NCI-H510A treated with DMSO at 0.1 percent for 48 hours (cell line): ENCODE results near the gene FIBCD1.
"Not testable (repeated sequence)": the region's sequence is repeated elsewhere in the genome, so short reads cannot be mapped to it uniquely, and the experiment has no call there.

Source experiments
- DNase-seq: peaks from one replicate; lab custom pipeline; 2025; lab: John Stamatoyannopoulos, UW

FIBCD1 gene

DNA sequence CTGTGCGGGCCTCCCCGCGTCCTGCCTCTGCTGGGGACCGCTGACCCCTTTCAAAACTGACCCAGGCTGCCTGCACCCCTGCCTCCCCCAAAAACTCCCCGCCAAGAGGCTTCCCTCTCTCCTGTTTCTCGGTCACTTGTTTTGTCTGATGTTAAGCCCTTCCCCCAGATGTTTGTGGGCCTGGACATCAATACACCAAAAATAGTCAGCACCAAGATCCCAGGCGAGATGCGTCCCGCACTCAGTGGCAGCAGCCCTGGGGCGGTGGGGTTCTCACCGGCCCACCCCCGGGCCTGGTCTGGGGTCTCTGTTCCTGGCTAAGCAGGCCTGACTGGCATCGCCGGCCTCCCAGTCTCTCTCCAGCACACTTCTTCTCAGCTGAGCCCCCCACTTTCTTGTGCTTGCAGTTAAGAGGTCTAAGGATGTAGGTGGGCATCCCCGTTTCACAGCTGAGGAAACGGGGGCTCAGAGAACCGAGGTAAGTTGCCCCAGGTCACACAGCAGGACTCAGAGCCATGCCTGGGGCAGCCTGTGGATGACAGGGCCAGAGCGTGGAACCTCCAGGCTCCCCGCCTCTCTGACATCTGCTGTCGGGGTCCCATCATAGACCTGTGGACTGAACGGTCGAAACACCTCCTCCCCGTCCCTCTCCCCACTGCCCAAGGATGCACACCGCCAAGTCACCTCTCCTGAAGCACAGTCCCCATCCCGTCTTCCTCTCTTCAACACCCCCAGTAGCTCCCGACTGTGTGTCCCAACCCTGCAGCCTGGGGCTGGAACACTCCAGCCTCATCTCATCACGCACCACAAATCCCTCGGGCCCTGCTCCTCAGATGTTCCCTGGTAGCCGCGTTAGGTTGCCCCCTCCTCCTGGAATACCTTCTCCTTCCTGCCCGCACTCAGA, 16.8 kb downstream of the FIBCD1 start:
- DNase-seq, result no peak

DNA sequence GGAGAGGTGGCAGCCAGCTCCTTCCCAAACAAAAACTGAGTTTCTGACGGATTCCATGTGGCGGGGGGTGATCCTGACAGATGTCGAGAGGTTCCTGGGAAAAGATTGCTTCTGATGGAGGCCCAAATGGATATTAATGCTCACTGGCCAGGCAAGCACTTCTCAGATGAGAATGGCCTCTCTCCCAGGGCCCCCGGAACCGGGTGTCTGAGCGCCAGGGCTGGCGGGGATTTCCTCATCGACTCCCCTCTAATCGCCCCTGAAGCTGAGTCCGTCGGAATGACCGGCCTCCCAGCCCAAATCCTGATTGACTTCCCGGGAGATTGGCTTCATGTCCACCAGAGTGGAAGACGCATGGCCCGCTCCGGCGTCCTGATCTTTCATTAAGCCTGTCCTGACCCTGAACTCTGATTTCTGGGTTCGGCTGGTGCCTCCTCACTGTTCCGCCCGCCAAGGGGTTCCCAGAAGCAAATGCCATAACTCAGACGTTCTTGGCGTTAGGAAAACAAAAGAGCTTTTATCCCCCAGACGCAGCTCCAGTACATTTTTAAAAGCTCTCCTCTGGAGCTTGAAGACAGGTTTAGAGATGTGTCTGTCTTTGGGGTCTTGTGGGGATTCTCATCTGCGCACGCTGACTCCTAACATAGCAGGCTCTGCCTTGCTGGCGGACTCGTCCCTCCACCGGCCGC, 17.6 kb downstream of the FIBCD1 start:
- DNase-seq, result no peak

DNA sequence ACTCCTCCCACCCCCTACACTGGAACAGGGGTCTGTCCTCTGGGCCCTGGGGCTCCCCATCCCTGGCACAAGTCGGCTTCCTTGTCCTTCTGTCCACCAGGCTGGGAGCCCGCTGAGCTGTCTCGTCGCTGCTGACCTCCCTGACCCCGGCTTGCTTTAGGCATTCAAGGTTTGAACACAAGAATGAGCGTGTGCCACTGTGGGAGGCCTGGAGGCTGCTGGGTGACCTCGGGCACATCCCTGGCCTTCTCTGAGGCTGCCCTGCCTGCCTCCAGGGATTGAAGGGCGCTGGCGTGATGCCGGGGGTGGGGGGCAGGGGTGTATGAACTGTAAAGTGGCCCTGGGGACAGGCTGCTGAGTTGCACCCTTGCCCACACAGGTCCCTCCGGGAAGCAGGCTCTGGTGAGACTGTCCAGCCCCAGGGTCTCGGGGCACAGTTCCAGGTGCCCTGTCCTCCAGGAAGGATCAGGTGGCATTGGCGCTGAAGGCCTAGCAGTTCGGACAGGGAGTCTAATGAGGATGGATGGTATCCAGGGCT, 18.2 kb downstream of the FIBCD1 start:
- no peak for DNase-seq

DNA sequence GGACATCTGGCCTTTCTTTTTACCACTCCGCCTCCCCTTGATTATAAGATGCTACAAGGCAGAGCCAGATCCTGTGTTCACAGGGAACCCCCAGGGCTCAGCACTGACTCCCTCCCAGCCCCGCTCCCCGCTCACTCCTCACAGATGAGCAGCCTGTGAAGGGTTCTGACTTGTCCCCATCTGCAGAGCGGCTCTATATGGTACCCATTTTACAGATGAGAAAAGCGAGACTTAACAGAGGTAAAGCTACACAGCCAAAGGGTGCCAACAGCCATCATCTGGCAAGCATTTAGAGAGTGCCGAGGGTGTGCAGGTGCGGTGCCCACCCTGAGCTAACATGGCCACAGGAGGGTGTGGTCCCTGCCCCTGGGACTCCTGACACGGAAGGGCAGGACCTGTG, 18.8 kb downstream of the FIBCD1 start:
- no peak for DNase-seq

DNA sequence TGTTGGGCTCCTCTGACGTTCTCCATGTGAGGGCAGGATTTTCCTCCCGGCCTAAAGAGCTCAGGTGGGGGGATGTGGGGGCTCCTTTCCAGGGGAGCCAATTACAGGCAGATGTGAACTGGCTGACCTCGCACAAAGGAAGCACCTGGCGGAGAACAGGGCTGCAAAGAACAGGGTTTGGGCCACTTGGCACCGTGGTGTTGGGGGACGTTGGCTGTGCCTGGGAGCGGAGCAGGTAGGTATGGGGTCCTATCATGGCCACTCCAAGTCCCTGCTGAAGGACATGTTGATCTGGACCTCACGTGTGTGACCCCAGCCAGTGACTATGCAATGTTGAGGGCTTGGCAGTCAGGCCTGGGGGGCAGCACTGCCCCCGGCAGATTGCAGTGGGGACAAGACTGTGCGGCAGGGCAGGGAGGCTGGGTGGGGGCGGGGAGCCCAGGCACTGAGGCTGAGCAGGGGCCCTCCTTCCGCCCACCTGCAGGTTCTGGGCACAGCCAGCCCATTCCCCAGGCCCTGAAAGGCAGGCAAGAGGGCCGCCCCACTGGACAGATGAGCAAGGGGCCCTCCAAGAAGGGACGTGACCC, 19.4 kb downstream of the FIBCD1 start:
- DNase-seq, result no peak

DNA sequence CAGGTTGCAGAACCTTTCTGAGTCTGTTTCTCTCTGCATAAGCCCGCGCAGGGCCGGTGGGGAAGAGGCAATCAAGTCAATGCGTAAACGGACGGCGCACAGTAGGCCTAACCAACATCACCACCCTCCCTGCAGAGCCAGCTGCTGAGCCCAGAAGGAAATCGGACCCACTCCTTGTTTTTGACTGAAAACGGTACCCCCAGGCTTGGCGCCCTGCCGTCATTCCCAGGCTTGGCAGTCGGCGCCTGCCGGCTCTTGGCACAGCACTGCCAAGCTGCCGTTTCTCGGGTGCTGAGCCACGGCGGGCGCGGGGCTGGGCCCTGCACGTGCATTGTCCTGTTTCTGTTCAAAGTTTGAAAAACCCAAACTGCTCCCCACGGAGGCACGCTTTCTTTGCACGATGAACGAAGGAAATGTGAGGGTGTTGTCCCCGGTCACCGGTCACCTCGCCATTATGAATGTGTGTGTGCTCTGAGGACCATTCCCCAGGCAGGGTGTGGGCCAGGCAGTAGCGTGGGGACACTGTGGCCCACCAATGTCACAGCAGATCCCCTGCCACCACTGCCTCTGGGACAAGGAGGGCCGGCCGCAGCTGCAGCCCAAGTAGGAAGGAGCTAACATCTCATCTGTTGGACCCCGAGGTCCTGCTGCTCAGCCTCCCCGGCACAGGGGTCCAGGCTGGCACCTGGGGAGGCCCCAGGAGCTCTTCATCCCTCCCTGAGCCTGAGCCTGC, 20.1 kb downstream of the FIBCD1 start:
- DNase-seq, result no peak

DNA sequence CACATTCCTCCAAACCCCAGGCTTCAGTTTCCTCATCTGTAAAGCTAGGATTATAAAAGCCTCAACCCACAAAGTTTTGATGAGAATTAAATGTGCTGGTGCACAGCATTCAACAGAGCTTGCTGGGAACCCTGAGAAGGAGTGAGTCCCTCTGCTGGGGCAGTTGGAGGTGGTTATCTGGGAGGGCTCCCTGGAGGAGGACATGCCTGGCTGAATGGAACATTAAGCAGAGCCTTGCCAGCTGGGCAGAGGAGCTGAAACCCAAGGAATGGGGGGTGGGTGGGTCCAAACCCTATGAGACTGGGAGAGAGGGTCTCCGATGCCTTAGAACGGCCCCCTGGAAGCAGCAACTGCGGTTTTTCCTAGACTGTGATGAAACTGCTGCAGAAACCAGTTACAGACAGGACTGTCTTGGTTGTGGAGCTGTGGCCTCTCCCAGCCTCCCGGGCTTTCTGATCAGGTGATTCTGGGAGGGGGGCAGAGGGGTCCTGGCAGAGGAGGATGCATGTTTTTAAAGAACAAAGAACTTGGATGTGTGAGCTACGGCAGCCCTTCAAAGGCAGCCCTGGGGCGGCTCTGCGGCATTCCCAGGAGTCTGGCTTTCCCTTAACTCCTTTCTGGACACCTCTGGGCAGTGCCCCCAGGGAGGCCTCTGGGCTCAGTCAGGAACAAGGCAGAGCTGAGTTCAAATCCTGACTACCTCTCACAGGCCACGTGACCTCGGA, 20.8 kb downstream of the FIBCD1 start:
- DNase-seq, result no peak

DNA sequence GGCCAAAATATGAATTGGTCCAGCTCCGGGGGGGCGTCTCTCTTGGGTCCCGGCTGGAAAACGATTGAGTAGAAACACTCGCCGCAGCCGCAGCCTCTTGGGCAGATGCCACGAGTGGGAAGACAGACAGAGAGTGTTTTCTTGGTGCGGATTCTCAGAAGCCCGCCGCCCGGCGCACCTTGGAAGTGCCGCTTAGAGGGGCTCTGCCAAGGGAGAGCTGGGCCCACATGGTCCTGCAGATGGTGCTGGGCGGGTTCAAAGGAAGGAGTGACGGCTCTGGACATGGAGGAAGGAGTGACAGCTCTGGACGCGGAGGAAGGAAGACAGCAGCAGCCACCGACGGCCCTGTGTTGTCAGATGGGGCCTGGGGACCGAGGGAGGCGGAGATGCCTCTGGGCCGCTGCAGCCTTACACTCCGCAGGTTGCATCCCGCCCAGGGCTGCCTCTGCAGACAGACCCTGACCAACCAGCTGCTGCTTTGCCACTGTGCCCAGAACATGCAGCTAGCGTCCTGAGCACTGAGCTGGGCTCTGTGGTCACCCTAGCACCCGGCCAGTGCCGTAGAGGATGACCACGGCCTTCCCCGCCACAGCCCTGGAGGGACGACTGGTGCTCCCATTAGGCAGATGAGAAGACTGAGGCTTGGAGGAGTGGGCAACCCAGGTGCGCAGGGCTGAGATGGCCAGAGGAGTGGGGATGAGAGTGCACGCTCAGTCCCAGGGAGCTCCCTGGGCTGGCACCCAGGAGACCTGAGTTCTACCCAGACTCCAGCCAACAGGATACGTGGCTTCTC, 21.7 kb downstream of the FIBCD1 start:
- DNase-seq, result no peak

DNA sequence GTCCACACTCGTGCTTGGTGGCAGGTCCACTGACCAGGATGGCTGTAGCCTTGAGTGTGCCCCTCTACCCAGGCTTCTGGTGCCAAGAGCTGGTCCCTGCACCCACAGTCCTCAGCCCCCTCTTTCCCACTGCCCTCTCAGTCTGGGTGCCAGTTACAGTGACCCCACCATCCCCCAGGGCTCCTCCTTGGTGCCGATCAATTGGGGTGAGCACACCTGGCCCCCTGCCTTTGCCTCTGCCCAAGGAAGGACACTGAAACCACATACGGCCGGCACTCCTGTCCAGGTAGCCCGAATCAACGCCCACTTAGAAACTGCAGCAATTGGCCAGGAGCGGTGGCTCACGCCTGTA, 24.0 kb downstream of the FIBCD1 start:
- no peak for DNase-seq

DNA sequence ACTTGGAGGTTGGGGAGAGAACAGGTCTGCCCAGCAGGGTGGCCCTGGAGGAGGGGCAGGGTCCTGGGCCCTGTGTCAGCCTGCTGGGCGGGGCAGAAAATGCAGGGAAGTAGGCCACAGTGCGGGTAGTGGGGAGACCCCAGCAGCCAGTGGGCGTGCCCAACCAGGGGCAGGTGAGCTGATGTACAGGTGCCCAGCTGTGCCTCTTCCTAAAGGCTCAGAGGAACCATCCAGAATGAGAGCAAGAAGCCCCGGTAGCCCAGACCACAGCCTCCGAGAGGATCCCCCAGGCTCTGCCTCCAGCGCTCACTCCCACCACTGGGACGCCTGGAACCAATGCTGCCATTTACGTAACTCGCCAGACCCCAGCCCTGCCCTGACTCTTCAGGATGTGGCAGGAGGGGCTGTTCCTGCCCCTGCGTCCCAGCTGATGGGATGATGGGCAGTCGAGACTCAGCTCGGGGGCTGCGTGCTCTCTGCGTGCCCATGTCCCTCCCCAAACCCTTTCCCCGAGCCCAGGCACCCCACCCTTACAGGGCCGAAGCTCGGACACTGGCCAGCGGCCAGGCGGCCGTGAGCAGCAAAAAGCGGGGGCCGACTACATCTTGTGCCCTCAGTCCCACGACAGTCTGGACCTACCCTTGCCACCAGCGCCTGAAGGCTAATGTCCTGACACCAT, 24.5 kb downstream of the FIBCD1 start:
- DNase-seq, result no peak

DNA sequence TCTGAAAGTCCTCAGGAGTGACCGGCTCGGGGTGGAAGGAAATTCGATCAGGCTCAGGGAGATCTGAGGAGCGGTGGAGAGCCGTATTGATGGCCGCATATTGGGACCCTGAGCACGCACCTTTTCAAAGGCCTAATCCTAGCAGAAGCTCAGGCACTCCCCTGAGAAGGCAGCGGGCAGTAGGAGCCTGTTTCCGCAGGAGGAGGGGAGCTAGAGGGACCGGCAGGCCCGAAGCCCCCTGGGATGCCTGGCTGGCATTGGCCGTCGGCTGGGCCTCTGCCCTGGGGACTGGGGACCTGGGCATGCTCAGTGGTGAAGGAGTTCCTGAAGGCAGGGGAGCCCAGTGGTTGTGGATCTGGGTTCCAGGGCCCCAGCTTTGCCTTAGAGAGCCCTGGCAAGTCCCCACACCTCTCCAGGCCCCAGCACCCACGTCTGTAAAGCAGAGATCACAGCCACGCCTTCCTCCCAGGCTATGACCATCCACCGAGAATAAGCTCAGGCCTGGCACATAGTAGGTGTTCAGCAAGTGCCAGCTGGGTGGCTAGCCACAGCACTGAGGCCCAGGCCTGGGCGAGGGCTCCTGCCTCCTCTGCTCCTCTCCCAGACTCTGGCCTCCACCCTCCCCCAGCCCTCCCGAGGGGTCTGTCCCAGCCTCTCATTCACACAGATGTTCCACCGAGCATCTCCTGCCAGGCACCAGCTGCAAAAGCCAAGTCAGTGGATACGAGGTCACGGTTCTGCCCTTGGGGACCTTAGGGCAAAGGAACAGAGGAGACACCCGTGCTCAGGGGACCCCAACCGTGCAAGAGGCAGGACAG, 25.2 kb downstream of the FIBCD1 start:
- DNase-seq, result no peak

DNA sequence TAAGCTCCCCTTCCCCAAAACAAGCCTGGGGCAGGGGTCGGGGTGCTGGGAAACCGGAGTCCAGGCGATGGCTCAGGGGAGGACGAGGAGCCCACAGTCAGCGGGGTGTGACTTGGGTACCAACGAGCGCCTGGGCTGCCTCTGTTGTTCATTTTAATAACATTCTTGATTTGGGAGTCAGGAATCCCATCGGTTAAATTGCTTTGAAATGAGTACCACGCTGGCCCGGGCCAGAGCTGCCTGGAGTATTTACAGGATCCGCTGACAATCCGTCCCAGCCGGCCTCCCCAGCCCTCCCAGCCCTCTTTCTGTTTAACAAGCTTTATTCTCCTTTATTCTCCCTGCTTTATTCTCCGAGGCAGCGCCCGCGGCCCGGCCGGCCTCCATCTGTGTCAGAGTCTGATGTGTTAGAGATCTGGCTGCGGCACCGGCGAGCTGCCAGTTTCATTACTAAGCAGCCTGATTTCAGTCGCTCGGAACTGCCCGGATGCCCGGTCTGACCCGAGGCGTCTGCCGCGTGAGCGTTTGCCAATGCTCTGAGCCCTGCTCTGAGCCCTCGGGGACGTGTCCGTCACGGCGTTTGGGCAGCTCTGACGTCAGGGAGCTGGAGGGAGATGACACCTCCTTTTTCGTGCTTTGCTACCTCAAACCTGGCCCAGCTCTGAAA, 26.0 kb downstream of the FIBCD1 start:
- no peak for DNase-seq

DNA sequence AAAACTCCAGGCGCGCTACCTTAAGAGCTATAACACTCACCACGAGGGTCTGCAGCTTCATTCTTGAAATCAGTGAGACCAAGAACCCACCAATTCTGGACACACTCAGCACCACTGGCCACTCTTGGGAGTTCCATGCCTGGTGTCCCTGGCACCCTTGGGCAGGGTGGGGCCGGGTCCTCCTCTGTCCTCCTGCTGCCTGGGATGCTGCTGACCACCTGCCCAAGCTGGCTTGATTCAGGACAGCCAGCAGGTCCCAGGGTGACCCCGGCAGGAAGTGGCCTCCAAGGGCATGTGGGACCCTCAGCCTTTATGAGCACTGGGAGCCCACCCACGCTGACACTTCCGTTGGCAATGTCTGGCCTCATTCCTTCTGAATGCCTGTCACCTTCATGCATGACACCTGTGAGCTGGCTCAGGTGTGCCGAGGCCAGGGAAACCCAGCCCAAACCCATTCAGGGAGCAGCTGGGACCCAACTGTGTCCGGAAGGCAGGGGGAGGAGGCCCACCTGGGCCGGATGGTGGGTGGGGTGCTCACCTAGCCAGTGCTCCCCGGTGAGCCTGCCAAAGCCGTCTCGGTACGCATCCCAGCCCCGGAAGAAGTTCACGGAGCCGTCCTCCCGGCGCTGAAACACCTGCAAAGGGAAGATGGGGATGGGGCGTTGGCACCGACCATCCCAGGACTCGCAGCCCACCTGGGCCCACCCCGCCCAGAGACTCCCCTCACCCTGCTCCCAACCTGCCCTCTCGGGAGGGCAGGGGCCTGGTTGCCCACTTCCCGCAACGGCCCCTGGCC, 27.6 kb downstream of the FIBCD1 start:
- no peak for DNase-seq

DNA sequence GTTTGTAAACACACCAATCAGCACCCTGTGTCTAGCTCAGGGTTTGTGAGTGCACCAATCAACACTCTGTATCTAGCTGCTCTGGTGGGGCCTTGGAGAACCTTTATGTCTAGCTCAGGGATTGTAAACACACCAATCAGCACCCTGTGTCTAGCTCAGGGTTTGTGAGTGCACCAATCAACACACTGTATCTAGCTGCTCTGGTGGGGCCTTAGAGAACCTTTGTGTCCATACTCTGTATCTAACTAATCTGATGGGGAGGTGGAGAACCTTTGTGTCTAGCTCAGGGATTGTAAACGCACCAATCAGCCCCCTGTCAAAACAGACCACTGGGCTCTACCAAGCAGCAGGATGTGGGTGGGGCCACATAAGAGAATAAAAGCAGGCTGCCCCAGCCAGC, 28.4 kb downstream of the FIBCD1 start:
- DNase-seq, result not testable (repeated sequence)

DNA sequence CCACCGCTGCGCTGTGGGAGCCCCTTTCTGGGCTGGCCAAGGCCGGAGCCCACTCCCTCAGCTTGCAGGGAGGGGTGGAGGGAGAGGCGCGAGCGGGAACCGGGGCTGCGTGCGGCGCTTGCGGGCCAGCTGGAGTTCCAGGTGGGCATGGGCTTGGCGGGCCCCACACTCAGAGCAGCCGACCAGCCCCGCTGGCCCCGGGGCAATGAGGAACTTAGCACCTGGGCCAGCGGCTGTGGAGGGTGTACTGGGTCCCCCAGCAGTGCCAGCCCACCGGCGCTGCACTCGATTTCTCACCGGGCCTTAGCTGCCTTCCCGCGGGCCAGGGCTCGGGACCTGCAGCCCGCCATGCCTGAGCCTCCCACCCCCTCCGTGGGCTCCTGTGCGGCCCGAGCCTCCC, 29.0 kb downstream of the FIBCD1 start:
- not testable (repeated sequence) for DNase-seq

DNA sequence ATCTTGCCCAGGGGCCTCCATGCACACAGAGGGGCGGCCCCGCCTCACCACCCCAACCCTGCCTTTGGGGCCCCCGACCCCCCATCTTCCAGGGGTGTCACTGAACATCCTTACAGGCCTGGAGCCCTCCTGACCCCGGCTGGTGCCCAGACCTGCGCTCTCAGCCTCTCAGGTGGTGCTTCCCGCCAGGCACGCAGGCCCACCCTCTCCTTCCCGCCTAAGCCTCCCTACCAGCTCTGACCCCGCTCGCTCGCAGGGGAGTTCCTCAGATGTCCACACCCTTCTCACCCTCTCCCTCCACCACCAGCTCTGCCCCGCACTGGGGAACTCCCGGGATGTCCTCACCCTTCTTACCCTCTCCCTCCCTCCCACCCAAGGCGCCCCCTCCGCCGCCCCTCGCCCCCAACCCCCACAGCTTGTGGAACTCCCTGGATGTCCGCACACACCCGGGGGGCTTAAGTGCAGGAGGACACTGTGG, 30.1 kb downstream of the FIBCD1 start:
- DNase-seq, result no peak

DNA sequence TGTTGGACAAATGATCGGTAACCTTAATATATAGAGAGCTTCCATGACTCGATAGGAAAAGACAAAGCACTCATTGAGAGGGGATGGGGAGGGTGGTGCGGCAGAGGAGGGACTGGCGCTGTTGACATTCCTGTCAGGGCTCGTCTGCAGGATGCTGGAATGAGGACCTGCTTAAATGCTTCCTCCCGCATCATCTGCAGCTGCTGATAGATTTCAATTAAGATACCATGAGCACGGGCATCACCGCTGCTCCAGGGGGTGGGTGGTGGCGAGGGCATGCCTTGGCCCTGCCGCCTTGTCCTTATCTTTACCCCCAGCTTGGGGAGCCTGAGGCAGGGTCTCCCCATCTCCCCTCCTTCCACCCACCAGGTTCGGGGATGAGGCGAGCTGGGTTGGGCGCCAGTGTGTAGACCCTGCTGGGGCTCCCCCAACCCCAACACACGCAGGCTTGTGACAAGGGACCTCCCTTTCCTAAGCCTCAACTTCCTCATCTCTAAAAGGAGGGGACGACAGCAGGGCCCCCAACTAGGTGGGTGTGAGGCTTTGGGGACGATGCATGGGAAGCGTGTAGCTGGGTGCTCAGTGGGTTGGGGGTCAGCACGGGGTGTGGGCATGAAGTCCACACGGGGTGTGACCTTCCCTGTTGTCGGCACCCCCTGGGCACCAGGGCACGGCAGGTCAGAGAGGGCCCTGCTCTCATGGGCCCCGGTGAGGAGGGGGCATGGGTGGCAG, 30.7 kb downstream of the FIBCD1 start:
- no peak for DNase-seq
